NCI-H2107 treated with DMSO at 0.1 percent for 48 hours (cell line): ENCODE results near the gene ATF3.
"Not testable (repeated sequence)": the region's sequence is repeated elsewhere in the genome, so short reads cannot be mapped to it uniquely, and the experiment has no call there.

ENCODE experiments used
- DNase-seq: peaks from one replicate; lab custom pipeline; 2025; ENCODE audit not compliant: unreplicated experiment; lab: John Stamatoyannopoulos, UW

The ATF3 gene

DNA sequence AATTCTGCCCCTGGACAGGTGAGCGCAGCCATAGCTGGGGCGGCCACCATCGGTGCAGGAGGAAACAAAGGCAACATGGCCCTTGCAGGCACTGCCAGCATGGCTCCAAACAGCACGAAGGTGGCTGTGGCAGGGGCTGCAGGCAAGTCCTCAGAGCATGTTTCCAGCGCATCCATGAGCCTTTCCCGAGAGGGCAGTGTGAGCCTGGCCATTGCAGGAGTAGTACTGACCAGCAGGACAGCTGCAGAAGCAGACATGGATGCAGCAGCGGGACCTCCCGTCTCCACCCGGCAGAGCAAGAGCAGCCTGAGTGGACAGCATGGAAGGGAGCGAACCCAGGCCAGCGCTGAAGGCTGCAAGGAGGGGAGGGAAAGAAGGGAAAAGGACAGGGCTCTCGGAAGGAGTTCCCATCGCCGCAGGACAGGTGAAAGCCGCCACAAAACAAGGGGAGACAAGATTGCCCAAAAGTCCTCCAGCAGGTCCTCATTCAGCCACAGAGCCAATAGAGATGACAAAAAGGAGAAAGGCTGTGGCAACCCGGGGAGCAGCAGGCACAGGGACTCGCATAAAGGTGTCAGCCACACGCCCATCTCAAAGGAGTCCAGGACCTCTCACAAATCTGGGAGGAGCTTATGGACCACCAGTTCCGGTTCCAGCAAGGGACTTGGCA lies 17.4 kb downstream of the ATF3 start:
- DNase-seq, result no peak

DNA sequence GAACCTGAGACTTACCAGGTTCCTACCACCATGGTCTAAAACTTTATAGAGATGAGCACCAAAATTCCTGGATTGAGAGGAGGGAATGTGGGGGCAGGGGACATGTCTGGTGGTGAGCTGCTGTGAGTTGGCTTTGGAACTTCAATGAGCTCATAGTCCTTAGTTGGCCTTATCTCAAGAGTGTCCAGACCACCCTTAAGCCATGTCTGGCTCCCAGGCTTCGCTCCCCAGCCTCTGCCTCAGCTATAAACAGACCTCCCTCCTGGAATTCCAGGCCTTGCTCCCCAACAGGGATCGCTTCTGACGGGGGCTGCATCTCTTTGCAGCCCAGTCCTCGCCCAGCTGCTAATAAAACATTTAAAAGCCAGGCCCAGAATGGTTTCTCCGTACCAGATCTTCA lies 19.5 kb downstream of the ATF3 start:
- DNase-seq, result no peak

DNA sequence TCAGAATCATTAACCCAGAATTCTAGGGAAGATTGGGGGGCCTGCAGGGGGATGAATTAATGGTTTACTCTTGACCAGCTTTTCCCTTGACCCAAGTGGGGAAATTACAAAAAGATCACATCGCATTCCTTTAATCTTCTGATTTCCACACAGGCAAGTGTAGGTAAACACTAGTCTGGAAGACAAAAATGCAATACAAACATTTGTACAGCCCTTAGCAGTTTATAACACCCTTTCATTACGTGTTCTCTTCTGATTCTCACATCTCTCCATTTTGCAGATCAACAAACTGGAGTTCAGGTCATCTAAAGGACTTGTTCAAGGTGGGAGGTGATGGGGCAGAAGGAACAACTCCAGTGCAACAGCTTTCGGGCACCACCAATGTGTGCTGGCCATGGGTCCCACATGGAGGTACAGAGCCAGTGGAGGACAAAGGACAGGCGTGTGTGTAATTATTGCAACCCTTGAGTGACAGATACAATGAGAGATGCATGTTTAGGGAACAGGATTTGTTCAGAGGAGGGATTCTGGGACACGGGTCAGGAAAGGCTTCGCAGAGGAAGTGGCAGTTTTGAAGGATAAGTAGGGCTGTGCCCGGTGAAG lies 20.4 kb downstream of the ATF3 start:
- DNase-seq, result no peak

DNA sequence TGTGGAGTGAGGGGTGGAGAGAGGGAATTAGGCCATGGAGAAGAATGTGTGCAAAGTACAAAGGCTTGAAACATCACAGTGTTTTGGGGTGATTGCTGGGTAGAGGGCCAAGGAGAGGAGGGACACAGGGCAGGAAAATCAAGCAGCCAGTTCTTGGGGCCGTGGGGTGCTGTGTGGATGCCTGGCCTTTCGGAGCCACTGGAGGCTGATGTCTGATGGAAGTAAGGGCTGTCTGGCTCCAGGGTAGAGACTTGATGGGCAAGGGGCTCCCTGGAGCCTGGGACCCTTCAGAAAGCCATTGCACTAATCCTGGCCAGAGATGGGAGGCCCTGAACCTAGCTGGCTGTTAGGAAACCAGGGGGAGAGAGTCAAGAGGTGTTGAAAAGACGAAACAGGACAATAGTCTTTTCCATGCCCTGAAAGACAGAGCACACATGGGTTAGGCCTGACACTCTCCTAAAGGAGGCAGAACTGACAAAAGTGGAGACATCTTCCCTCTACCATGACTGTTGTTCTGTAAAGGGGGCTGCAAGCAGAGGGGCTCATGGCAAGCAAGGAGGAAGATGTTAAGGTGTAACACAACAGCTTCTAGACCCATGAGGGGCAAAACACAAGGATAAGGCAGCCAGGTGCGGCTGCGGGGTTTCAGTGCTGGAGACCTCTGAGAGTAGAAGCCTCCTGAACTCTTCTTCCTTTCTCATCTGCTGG lies 21.0 kb downstream of the ATF3 start:
- DNase-seq, result no peak

DNA sequence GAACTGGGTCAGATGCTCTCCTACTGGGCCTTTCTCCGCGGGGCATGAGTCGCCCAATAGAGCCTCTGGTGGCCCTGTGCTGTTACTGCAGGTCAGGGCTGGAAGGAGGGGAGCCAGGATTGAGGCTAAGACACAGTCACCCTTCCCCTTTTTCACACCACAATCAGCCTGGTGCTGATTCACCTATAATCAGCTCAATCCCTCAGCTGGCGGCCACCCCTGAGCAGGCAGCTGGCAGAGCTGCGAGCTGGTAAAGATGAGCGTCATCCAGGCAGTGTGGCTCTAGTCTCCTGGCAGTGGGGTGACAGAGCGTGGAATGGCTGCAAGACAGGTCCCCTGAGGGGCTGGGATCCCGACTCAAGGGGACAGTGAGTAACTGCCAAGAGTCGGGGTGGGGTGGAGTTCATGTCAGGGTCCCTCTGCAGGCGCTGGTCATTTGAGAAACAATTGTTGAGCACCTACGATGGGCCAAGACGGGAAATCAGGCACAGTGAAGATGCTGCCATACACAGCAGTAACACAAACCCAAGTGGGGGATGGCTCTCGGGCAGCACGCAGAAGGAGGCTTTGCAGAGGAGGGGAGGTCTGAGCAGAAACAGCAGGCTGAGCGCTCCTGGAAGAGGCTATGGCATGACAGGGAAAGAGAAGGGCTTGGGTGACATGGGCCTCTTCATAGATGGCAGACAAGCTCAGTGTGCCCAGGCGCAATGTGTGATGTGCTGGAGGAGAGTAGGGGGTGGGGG lies 21.8 kb downstream of the ATF3 start:
- peak; percentile 37 for DNase-seq

DNA sequence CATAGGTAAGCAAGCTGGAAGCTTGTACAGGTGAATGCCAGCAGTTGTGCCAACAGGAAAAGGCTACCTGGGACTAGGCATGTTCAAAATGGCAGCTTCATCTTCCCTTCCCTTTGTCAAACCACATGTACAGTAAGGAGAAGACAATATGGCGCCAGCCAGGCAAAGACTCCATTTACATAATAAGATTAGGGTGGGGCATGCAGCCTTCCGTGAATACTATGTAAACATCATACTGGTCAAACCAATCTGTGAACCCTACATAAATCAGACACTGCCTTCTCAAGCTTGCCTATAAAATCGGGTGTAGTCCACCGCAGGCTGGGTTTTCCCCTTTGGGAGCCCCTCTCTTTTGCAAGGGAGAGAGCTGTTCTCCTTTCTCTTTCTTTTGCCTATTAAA lies 24.6 kb downstream of the ATF3 start:
- no peak for DNase-seq

DNA sequence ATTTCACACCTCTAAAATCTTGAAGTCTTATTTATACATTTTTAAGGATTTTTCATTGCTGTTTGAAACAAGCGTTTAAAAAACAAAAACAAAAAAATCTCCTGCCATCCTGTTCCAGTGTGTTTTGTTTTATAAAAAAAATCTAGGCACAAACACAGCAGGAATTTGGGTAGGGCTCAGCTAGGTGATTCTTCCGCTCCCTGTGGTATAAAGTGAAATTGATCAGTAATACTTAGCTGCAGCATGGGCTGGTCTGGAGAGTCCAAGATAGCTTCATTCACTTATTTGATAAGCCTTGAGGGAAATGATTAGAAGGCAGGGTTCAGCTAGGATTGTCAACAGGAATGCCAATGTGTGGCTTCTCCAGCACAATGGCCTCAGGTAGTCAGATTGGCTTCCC lies 25.7 kb downstream of the ATF3 start:
- DNase-seq, result no peak

DNA sequence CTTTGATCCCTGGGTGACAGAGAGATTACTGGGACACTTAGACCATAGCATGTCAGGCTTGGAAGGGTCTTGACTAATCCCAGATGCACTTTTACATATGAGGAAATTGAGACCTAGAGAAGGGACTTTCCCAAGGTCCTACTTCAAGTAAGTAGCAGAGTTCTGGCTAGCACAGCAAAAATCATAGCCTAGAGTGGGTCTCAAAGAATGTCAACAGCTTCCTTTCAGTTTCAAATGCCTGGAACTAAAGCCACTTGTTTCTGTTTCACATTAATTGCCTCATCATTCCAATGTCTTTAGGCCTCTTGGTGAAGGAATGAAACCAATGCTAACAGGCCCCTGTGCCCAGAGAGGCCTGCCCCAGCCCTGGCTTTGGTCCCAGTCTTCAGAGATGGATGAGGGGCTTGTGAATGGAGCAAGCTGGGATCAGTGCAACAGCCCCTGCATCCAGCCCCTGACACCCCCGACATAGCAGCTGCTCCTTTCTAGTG lies 26.6 kb downstream of the ATF3 start:
- DNase-seq, result no peak

DNA sequence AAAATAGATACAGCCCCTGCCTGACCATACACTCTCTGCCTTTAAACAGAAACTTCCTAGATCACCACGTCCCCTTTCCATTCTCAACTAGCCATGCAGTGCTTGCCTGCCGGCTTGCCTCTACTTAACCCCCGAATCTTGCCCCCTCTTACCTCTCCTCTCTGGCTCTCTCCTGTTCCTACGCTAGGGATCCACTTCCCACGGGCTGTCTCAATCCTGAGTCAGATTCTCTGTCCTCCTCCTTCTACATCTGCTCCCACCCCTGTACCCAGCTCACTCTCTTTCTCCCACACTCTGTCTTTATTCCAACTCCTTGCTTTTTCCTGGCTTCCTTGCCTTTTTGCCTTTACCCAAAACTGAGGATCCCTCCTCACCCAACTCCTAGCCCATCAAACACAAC lies 29.3 kb downstream of the ATF3 start:
- no peak for DNase-seq

DNA sequence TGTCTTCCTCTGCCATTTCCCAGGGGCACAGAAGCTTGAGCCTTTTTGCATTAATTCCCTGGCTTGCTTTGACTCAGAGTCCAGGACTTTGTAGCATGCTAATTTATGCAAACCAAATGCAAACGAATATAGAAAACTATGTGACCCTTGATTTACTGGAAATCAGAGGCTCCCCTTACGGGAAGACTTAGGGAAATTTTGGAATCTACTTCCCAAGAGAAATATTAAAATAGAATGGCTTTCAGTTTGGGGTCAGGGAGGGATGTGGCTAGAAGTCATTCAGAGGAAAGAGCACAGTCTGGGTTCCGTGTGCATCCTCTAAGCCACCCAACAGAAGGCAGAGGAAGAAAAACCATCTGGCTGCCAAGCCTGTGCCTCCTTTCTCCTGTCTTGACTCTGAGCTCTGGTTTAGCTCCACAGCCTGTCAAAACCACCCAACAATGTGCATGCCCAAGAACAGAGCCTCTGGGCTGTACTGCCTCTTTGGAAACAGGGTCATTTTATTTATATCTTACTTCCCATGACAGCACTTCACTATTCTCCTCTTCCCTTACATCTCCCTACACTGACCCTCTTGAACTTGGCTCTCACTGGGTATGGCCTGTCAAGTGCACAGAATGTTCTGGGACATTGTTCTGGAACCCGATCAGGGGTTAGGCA lies 30.1 kb downstream of the ATF3 start:
- no peak for DNase-seq

DNA sequence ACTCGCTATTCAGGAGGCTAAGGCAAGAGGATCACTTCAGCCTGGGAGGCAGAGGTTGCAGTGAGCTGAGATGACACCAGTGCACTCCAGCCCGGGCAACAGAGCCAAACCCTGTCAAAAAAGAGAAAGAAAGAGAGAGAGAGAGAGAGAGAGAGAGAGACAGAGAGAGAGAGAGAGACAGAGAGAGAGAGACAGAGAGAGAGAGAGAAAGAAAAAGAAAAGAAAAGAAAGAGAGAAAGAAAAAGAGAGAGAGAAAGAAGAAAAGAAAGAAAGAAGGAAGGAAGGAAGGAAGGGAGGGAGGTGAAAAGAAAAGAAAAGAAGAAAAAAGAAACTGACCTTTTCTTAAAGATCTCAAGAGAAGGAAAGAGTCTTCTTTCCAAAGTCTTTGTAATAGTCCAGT lies 31.0 kb downstream of the ATF3 start:
- not testable (repeated sequence) for DNase-seq

DNA sequence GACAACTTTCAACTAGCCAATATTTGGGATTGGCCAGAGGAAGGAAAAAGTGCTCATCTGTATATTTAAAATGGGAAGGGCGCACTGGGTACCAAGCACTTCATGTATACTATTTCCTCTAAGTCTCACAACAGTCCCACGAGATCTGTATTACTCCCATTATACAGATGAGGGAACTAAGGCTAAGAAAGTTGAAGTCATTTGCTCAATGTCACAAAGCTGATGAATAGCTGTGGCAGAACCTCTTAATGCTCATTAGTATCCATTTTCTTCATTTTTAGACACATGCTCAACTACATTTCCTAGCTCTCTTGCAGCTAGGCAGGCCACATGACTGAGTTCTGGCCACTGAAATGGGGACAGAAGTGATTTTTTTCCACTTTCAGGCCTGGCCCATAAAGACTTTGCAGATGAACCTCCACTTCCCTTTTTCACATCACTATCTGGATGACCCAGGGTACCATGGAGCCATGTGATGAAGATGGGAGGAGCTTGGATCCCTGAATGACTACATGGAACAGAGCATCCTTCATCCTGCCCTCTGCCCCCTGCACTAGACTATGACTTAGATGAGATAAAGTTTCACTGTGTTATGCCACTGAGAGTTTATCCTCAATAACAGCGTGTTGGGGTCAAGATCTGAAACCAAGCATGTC lies 31.8 kb downstream of the ATF3 start:
- no peak for DNase-seq

DNA sequence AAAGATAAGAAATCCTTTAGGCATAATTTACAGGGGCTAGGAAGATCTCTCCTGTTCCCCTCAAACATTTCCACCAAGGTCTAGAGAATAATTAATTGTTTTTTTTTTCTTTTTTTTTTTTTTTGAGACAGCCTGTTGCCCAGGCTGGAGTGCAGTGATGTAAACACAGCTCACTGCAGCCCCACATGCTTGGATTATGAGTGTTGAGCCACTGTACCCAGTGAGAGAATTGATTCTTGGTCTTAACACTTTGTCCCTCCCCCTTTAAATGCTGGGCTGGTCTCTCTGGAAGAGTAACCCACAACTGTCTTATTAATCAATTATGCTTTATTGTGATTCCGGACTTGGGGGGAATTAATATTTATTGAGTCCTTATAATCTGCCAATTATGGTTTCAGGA lies 33.4 kb downstream of the ATF3 start:
- no peak for DNase-seq

DNA sequence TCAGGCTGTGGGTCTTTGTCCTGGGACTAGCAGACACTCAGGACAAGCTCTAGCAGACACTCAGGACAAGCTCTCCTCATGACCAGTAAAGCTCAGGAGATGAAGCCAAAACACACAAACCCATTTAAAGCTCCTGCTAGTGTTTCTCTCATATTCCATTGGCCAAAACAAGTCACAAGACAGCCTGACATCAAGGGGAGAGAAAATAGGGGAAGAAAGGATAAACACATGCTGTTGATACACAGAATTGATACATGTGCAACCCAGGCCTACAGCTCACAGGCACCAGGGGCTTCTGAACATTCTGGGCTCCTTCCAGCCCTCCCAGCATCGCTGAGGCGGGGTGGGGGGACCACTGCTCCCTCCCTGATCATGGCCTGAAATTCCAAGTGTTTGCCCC lies 35.3 kb downstream of the ATF3 start:
- DNase-seq, result no peak

DNA sequence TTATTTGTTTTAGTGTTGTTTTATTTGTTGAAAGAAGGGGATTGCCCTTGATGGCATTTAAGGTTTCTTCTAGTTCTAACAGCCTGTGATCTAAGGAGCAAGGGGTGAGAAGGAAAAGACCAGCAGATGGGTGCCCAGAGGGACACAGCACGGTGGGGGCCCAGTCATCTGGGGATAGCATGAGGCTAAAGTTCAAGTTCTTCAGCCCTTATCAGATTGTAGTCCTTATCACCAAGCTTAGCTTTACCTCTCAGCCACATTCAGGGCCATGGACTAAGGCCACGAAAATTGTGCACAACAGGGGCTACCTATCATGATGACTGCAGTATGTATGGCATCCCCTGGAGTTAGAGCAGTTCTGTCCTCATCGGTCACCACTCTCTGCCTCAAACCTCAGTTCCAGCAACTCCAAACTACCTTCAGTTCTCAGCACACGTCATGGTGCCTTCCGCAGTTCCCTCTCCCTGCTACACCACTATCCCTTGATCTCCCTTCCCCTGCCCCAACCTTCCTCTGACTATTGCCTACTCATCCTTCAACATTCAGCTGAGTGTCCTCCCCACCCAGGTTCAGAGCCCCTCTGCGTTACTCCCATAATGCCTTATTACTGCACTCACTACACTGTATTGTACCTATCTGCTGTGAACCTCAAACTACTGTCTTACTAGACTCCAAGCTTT lies 36.4 kb downstream of the ATF3 start:
- no peak for DNase-seq

DNA sequence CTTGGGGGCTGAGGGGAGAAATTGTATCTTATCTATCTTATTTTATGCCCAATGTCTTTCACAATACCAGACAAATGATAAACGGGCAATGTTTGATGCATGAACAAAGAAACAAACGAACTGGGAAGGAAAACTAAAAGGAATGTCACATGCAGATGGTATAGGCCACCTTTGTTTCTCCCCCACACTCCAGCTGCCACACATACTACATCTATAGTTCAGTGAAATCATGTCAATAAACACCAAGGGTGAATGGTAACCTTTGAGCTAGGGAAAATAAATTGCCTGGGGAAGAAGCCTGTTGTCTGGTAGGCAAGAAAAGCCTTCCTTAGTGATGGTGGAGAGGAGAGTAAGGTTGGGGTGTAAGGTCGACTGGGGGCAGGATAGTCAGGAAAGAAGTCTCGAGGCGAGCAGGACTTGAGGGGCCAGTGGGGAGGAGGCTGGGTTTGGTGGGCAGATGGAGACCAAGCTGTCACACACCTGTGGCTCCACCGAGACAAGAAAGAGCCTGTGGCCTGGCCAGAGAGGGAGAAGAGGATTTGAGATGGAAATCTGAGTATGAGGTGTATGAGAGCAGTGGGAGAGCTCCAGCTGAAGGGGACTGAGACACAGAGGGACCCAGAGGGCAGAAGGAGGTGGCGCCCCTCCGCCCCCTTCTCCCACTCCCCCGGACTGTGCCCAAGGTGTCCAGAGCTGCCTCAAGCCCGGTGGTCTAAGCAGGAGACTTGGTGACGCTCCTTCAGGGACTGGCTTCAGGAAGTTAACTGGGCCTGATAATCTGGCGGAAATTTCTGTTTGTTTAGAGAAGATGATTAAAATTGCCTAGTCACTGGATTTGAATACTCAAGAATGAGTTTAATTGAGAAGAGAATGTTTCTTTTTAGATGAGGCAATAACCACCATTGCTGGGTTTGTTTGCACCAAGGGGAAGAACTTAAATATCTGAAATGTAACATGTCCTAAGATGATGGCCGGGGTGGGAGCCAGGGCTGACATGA lies 37.3 kb downstream of the ATF3 start:
- DNase-seq, result no peak

DNA sequence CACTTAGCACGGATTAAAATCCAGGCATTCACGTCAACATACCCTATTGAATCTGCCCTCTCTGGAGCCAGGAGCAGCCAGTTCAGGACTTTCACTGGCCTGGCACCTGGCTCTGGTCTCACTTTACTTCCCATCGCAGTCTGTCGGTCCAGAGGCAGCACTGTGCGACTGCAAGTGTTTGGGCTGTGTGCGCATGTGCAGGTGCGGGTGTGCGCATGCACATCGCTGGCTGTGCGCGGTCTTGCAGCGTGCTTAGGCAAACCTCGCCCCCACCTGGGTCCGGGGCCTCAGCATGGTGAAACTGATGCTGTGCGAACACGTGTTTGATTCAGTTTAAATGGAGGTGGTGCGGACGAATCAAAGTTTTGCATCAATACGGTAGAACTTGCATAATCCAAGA lies 38.0 kb downstream of the ATF3 start:
- DNase-seq, result no peak

DNA sequence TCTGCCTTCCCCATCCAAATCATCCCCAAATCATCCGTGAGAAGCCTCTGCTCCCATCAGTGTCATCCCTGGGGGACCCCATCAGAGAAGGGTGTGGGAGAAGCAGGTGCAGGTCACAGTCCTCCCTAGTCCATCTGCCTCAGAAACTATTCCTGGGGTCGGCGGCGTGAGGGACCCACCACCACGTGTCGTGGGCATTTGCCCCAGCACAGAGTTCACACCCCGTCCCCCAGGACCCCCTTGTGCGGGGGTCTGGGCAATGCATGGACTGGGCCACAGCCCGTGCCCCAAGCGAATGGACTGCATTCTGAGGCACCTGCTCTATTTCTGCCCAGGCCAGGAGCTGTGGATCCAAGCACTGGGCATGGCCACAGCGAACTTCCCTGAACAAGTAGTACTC lies 38.4 kb downstream of the ATF3 start:
- no peak for DNase-seq

DNA sequence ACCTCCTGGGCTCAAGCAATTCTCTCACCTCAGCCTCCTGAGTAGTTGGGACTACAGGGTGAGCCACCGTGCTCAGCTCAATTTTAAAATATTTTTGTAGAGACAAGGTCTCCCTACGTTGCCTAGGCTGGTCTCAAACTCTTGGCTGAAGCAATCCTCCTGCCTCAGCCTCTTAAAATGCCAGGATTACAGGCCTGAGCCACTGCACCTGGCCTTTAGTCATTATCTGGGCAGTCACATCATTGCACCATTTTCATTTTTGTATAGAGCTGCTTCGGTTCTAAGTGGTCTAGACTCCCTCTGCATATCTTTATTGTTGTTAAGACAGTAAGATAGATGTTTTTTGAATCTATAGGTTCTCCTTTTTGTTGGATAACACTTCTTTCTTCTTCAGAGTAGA lies 39.9 kb downstream of the ATF3 start:
- DNase-seq, result no peak
